ENCODE results near the gene KLHL11. TPM values are rescaled to one million over a fixed set of nuclear protein-coding genes. Genes with fewer than 3 reads are reported as not detected.

The KLHL11 gene, protein sequence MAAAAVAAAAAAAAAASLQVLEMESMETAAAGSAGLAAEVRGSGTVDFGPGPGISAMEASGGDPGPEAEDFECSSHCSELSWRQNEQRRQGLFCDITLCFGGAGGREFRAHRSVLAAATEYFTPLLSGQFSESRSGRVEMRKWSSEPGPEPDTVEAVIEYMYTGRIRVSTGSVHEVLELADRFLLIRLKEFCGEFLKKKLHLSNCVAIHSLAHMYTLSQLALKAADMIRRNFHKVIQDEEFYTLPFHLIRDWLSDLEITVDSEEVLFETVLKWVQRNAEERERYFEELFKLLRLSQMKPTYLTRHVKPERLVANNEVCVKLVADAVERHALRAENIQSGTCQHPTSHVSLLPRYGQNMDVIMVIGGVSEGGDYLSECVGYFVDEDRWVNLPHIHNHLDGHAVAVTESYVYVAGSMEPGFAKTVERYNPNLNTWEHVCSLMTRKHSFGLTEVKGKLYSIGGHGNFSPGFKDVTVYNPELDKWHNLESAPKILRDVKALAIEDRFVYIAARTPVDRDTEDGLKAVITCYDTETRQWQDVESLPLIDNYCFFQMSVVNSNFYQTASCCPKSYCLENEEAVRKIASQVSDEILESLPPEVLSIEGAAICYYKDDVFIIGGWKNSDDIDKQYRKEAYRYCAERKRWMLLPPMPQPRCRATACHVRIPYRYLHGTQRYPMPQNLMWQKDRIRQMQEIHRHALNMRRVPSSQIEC
- total RNA-seq (10 to 100 TPM; 20.6 to 20.8 TPM), polyA plus RNA-seq (1 to 10 TPM; 1.0 to 7.6 TPM)

DNA sequence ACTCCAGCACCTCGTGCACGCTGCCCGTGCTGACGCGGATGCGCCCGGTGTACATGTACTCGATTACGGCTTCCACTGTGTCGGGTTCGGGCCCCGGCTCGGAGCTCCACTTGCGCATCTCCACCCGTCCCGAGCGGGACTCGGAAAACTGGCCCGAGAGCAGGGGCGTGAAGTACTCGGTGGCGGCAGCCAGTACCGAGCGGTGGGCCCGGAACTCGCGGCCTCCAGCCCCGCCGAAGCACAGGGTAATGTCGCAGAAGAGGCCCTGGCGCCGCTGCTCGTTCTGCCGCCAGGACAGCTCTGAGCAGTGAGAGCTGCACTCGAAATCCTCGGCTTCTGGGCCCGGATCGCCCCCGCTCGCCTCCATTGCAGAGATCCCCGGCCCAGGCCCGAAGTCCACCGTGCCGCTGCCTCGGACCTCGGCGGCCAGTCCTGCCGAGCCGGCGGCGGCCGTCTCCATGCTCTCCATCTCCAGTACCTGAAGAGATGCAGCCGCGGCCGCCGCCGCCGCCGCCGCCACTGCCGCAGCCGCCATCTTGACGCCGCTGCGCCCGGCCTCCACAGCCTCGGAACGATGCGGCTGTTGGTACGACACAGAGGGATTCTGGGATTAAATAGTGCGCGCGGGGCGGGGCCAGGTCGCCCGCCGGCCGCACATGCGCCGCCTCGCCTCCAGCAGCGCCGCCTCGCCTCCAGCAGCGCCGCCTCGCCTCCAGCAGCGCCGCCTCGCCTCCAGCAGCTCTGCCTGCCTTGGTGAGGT lies at the start of gene KLHL11:
KLHL11 (minus strand) TSS at position 588 of the 760 bp plus-strand sequence; CDS start at position 535, 53 bp downstream.
- Histone ChIP-seq H3K27ac (ENCODE audit: low read depth, low read length) (peak within 1 kb of the TSS; percentile 71), H3K36me3 (ENCODE audit: insufficient read depth, low read length) (peaks cover 8% of the 10 kb centered on the region), H3K27me3 (ENCODE audit: insufficient read depth, low read length) (no peaks in the 10 kb centered on the region), H3K9me3 (ENCODE audit: control insufficient read depth in 1 of 2, low read length in 2 of 2) (no peaks in the 10 kb centered on the region), H3K4me1 (ENCODE audit: insufficient read depth, low read length) (peaks cover 42% of the 10 kb centered on the region), H3K4me3 (ENCODE audit: low read length in 2 of 2) (peak within 1 kb of the TSS; percentile 26 to 78)
- Mint-ChIP-seq H3K27me3 (no peaks in the 10 kb centered on the region), H3K36me3 (peaks cover 15 to 29% of the 10 kb centered on the region in 2 donors), H3K4me1 (peaks cover 11 to 37% (median 19%) of the 10 kb centered on the region in 4 donors), H3K27ac (peak within 1 kb of the TSS in 3 of 7 donors; percentile 89 to 93 (median 92)), H3K9me3 (peaks cover 0 to 1% (median 0%) of the 10 kb centered on the region in 8 donors), H3K4me3 (peak within 1 kb of the TSS in 1 of 8 donors; percentile 82)
- DNase-seq, result peak; percentile 85 to 88 (median 87)
- CTCF ChIA-PET (ENCODE audit: partially characterized antibody), result interaction anchor here (1.1 to 1.5 kb wide), 3 partner anchors 30 to 155 kb away, joined by 3 to 6 read pairs (median 3); partner anchors contain the start of gene NKIRAS2
- intact Hi-C loops (cut with micrococcal nuclease), result loop anchor here (1.0 kb wide), 3 partner anchors 54 to 101 kb away; partner anchors contain the start of genes CNP and ODAD4
- POLR2A ChIA-PET (ENCODE audit: partially characterized antibody), result interaction anchor here (0.6 to 3.3 kb wide), 20 partner anchors 13 to 1524 kb away, joined by 3 to 25 read pairs (median 4); partner anchors contain the start of genes ACLY, CNP, DHX58 and DNAJC7

DNA sequence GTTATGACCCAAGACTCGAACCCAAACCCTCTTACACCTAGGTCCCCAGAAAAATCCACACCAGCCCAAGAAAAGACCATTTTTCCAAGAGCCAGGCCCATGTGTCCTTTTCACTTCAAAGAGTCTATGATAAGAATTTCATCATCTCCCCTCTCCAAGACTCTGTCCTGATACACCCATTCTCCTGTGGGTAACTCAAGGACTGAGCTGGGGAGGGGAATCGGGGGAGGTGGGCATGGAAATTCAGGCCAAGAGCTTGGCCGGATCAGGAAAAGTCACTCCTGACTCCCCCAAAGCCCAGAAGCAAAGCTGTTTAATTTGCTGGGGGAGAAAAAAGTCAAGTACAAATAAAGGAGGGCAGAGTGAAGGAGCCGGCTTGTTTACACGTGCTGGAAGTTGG lies 49.8 kb upstream of the KLHL11 start:
- H3K27me3 ChIP-seq (ENCODE audit: insufficient read depth, low read length), result no peaks in the 10 kb centered on the region
- CTCF ChIA-PET (ENCODE audit: partially characterized antibody), result interaction anchor here (0.6 to 0.8 kb wide), 2 partner anchors 80 to 1401 kb away, joined by 3 read pairs; no protein-coding TSS in a partner anchor
- H3K4me1 ChIP-seq (ENCODE audit: insufficient read depth, low read length), result peaks cover 48% of the 10 kb centered on the region
- H3K36me3 Mint-ChIP-seq, result peaks cover 19 to 35% of the 10 kb centered on the region in 2 donors
- DNase-seq, result no peak
- H3K4me3 ChIP-seq (ENCODE audit: low read length in 2 of 2), result no peak overlapping the region
- intact Hi-C loops (cut with micrococcal nuclease), result no loop called here
- no peak overlapping the region for H3K27ac ChIP-seq (ENCODE audit: low read depth, low read length)
- peak overlapping the region in 4 of 7 donors; percentile 3 to 42 (median 17) for H3K27ac Mint-ChIP-seq
- H3K27me3 Mint-ChIP-seq, result no peaks in the 10 kb centered on the region
- H3K36me3 ChIP-seq (ENCODE audit: insufficient read depth, low read length), result peaks cover 38% of the 10 kb centered on the region
- peak overlapping the region in 1 of 8 donors; percentile 15 for H3K4me3 Mint-ChIP-seq
- no peaks in the 10 kb centered on the region for H3K9me3 ChIP-seq (ENCODE audit: control insufficient read depth in 1 of 2, low read length in 2 of 2)
- peaks cover 24 to 48% (median 34%) of the 10 kb centered on the region in 4 donors for H3K4me1 Mint-ChIP-seq
- POLR2A ChIA-PET (ENCODE audit: partially characterized antibody), result interaction anchor here (0.9 to 1.6 kb wide), 2 partner anchors 15 to 50 kb away, joined by 5 to 6 read pairs; partner anchors contain the start of genes KLHL11 and ODAD4
- no peaks in the 10 kb centered on the region for H3K9me3 Mint-ChIP-seq

DNA sequence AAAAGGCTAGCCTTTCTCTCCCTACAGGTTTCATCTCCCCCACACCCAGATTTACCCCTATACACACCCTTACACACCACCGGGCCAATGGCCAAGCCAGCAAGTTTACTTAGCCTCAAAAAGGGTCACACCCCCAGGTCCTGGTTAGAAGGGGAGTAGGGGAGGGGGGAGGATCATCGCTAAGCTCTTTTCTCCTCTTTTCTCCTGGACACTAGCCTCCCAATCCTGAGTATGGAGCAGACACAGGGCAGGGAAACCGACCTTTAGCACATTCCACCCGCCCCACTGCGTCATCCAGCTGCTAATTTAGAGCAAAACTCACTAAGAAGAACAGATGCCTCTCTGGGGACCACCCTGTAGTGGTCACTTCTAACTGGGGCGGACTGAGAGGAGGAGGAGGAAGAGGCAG lies 49.1 kb upstream of the KLHL11 start:
- CTCF ChIA-PET (ENCODE audit: partially characterized antibody), result no interaction called here
- intact Hi-C loops (cut with micrococcal nuclease), result no loop called here

GRCh38 chr17:41913798-41914197 lies 48.6 kb upstream of the KLHL11 start:
- Mint-ChIP-seq H3K27me3 (no peaks in the 10 kb centered on the region), H3K4me3 (no peak overlapping the region), H3K27ac (peak overlapping the region in 3 of 7 donors; percentile 25 to 70 (median 32)), H3K4me1 (peaks cover 23 to 47% (median 33%) of the 10 kb centered on the region in 4 donors), H3K36me3 (peaks cover 26 to 42% of the 10 kb centered on the region in 2 donors), H3K9me3 (no peaks in the 10 kb centered on the region)
- POLR2A ChIA-PET (ENCODE audit: partially characterized antibody), result no interaction called here
- H3K4me1 ChIP-seq (ENCODE audit: insufficient read depth, low read length), result peaks cover 43% of the 10 kb centered on the region
- no peaks in the 10 kb centered on the region for H3K9me3 ChIP-seq (ENCODE audit: control insufficient read depth in 1 of 2, low read length in 2 of 2)
- H3K27me3 ChIP-seq (ENCODE audit: insufficient read depth, low read length), result no peaks in the 10 kb centered on the region
- DNase-seq, result no peak
- H3K4me3 ChIP-seq (ENCODE audit: low read length in 2 of 2), result no peak overlapping the region
- intact Hi-C loops (cut with micrococcal nuclease), result no loop called here
- H3K27ac ChIP-seq (ENCODE audit: low read depth, low read length), result no peak overlapping the region
- H3K36me3 ChIP-seq (ENCODE audit: insufficient read depth, low read length), result peaks cover 50% of the 10 kb centered on the region
- CTCF ChIA-PET (ENCODE audit: partially characterized antibody), result no interaction called here

More for the DNA sequence above, 49.1 kb upstream of the KLHL11 start:
- Mint-ChIP-seq H3K4me3 (peak overlapping the region in 1 of 8 donors; percentile 20), H3K4me1 (peaks cover 23 to 47% (median 33%) of the 10 kb centered on the region in 4 donors), H3K27ac (peak overlapping the region in 2 of 7 donors; percentile 25 to 51), H3K9me3 (no peaks in the 10 kb centered on the region), H3K27me3 (no peaks in the 10 kb centered on the region), H3K36me3 (peaks cover 25 to 40% of the 10 kb centered on the region in 2 donors)
- Histone ChIP-seq H3K9me3 (ENCODE audit: control insufficient read depth in 1 of 2, low read length in 2 of 2) (no peaks in the 10 kb centered on the region), H3K27me3 (ENCODE audit: insufficient read depth, low read length) (no peaks in the 10 kb centered on the region), H3K4me3 (ENCODE audit: low read length in 2 of 2) (no peak overlapping the region), H3K4me1 (ENCODE audit: insufficient read depth, low read length) (peaks cover 45% of the 10 kb centered on the region), H3K36me3 (ENCODE audit: insufficient read depth, low read length) (peaks cover 45% of the 10 kb centered on the region), H3K27ac (ENCODE audit: low read depth, low read length) (no peak overlapping the region)
- DNase-seq, result no peak
- POLR2A ChIA-PET (ENCODE audit: partially characterized antibody), result interaction anchor here (1.6 kb wide), 1 partner anchor 16 kb away, joined by 6 read pairs; the partner anchor contains the start of gene ODAD4

- DNase-seq, result no peak
- no peak overlapping the region for H3K4me3 Mint-ChIP-seq
- no peaks in the 10 kb centered on the region for H3K27me3 Mint-ChIP-seq
- Histone ChIP-seq H3K36me3 (ENCODE audit: insufficient read depth, low read length) (peaks cover 57% of the 10 kb centered on the region), H3K27me3 (ENCODE audit: insufficient read depth, low read length) (no peaks in the 10 kb centered on the region), H3K27ac (ENCODE audit: low read depth, low read length) (no peak overlapping the region), H3K4me3 (ENCODE audit: low read length in 2 of 2) (no peak overlapping the region), H3K9me3 (ENCODE audit: control insufficient read depth in 1 of 2, low read length in 2 of 2) (no peaks in the 10 kb centered on the region), H3K4me1 (ENCODE audit: insufficient read depth, low read length) (peaks cover 42% of the 10 kb centered on the region)
- peak overlapping the region in 2 of 7 donors; percentile 32 to 59 for H3K27ac Mint-ChIP-seq
- H3K9me3 Mint-ChIP-seq, result no peaks in the 10 kb centered on the region
- peaks cover 29 to 50% of the 10 kb centered on the region in 2 donors for H3K36me3 Mint-ChIP-seq
- intact Hi-C loops (cut with micrococcal nuclease), result no loop called here
- H3K4me1 Mint-ChIP-seq, result peaks cover 23 to 46% (median 34%) of the 10 kb centered on the region in 4 donors
- CTCF ChIA-PET (ENCODE audit: partially characterized antibody), result no interaction called here
- POLR2A ChIA-PET (ENCODE audit: partially characterized antibody), result interaction anchor here (1.2 kb wide), 1 partner anchor 224 kb away, joined by 3 read pairs; the partner anchor contains the start of gene EIF1
Measured at GRCh38 chr17:41912925-41913324, 47.7 kb upstream of the KLHL11 start.

- H3K27me3 Mint-ChIP-seq, result no peaks in the 10 kb centered on the region
- intact Hi-C loops (cut with micrococcal nuclease), result no loop called here
- Histone ChIP-seq H3K4me1 (ENCODE audit: insufficient read depth, low read length) (peaks cover 21% of the 10 kb centered on the region), H3K27me3 (ENCODE audit: insufficient read depth, low read length) (no peaks in the 10 kb centered on the region), H3K27ac (ENCODE audit: low read depth, low read length) (no peak overlapping the region), H3K36me3 (ENCODE audit: insufficient read depth, low read length) (peaks cover 75% of the 10 kb centered on the region), H3K9me3 (ENCODE audit: control insufficient read depth in 1 of 2, low read length in 2 of 2) (no peaks in the 10 kb centered on the region), H3K4me3 (ENCODE audit: low read length in 2 of 2) (no peak overlapping the region)
- H3K4me3 Mint-ChIP-seq, result no peak overlapping the region
- no peak for DNase-seq
- H3K36me3 Mint-ChIP-seq, result peaks cover 37 to 65% of the 10 kb centered on the region in 2 donors
- no peak overlapping the region for H3K27ac Mint-ChIP-seq
- peaks cover 13 to 27% (median 20%) of the 10 kb centered on the region in 4 donors for H3K4me1 Mint-ChIP-seq
- ChIA-PET CTCF (ENCODE audit: partially characterized antibody) (interaction anchor here (0.6 kb wide), 1 partner anchor 45 kb away, joined by 4 read pairs; no protein-coding TSS in a partner anchor), POLR2A (ENCODE audit: partially characterized antibody) (no interaction called here)
- no peaks in the 10 kb centered on the region for H3K9me3 Mint-ChIP-seq
Measured at GRCh38 chr17:41910701-41911391, 45.6 kb upstream of the KLHL11 start.
